Measurements from ENCODE around the gene ANKRD35. TPM values are rescaled to one million over a fixed set of nuclear protein-coding genes. Genes with fewer than 3 reads are reported as not detected.

Gene ANKRD35
- total and polyA plus RNA-seq, 2 experiments from 2014 or later, result 3.6 to 5.6 TPM

DNA sequence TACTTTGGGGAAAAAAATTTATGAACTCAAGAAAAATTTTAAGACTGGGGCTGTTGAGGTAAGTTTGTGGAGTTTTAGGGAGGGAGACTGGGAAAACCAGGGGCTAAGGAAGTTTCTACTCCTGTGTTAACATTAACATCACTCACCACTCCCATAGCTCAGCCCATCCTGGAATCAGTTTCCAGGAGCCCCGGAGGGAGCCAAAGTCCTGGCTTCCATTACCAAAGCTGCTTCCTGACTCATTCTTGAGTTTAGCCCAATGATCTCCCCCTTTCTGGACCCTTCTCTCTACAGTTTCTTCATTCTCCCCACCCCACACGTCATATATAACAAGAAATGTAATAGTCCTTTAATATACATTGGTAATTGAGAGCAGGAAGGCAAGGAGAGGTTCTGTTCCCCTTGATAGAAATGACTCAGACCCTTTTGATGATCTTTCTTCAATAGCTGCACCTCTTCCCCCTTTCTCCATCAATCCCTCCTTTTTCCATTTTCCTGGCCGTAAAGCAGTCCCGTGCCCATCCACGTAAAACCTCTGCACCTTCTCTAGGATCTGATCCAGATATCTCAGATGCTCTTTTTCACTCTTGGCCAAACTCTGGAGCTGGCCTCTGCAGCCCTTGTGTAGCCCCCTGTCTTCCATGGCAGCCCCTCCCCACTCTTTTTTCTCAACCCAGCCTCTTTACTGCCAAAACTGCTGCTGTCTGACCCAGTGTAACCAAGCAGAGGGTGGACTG is 22.2 kb downstream of the ANKRD35 start:
- Histone ChIP-seq H3K27ac (ENCODE audit: low read depth) (no peak overlapping the region), H4K20me1 (replicated peaks; ENCODE audit: insufficient read depth) (no peaks in the 10 kb centered on the region), H3K79me2 (replicated peaks; ENCODE audit: insufficient read depth) (no peaks in the 10 kb centered on the region), H3F3A (replicated peaks; ENCODE audit: low read depth) (peaks cover 5% of the 10 kb centered on the region; the same call in 1 of the 2 replicates), H3K4me2 (no peak overlapping the region), H3K36me3 (ENCODE audit: insufficient read depth) (no peaks in the 10 kb centered on the region), H3K4me1 (ENCODE audit: insufficient read depth) (peaks cover 9% of the 10 kb centered on the region), H3K27me3 (ENCODE audit: insufficient read depth) (no peaks in the 10 kb centered on the region), H2AFZ (no peak overlapping the region), H3K4me3 (no peak overlapping the region), H3K9me2 (ENCODE audit: insufficient read depth) (0 out of 2 replicates have a peak, but pooled peaks cover 3% of the 10 kb centered on the region)
- no peak for TF ChIP-seq JUNB (IDR thresholded peaks at IDR 0.05; ENCODE audit: unreplicated experiment)
- TF ChIP-seq, protein P1, sequence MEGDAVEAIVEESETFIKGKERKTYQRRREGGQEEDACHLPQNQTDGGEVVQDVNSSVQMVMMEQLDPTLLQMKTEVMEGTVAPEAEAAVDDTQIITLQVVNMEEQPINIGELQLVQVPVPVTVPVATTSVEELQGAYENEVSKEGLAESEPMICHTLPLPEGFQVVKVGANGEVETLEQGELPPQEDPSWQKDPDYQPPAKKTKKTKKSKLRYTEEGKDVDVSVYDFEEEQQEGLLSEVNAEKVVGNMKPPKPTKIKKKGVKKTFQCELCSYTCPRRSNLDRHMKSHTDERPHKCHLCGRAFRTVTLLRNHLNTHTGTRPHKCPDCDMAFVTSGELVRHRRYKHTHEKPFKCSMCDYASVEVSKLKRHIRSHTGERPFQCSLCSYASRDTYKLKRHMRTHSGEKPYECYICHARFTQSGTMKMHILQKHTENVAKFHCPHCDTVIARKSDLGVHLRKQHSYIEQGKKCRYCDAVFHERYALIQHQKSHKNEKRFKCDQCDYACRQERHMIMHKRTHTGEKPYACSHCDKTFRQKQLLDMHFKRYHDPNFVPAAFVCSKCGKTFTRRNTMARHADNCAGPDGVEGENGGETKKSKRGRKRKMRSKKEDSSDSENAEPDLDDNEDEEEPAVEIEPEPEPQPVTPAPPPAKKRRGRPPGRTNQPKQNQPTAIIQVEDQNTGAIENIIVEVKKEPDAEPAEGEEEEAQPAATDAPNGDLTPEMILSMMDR (conservative IDR thresholded peaks at IDR 0.05; ENCODE audit: low read depth in 2 of 2), result no peak
- TF ChIP-seq, protein P2, sequence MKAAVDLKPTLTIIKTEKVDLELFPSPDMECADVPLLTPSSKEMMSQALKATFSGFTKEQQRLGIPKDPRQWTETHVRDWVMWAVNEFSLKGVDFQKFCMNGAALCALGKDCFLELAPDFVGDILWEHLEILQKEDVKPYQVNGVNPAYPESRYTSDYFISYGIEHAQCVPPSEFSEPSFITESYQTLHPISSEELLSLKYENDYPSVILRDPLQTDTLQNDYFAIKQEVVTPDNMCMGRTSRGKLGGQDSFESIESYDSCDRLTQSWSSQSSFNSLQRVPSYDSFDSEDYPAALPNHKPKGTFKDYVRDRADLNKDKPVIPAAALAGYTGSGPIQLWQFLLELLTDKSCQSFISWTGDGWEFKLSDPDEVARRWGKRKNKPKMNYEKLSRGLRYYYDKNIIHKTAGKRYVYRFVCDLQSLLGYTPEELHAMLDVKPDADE (IDR thresholded peaks at IDR 0.05), result no peak
- no peak for TF ChIP-seq EZH2 (IDR thresholded peaks at IDR 0.05; ENCODE audit: low read depth, unreplicated experiment)
- TF ChIP-seq EZH2phosphoT487 (IDR thresholded peaks at IDR 0.05; ENCODE audit: unreplicated experiment), result no peak
- TF ChIP-seq, protein P3, sequence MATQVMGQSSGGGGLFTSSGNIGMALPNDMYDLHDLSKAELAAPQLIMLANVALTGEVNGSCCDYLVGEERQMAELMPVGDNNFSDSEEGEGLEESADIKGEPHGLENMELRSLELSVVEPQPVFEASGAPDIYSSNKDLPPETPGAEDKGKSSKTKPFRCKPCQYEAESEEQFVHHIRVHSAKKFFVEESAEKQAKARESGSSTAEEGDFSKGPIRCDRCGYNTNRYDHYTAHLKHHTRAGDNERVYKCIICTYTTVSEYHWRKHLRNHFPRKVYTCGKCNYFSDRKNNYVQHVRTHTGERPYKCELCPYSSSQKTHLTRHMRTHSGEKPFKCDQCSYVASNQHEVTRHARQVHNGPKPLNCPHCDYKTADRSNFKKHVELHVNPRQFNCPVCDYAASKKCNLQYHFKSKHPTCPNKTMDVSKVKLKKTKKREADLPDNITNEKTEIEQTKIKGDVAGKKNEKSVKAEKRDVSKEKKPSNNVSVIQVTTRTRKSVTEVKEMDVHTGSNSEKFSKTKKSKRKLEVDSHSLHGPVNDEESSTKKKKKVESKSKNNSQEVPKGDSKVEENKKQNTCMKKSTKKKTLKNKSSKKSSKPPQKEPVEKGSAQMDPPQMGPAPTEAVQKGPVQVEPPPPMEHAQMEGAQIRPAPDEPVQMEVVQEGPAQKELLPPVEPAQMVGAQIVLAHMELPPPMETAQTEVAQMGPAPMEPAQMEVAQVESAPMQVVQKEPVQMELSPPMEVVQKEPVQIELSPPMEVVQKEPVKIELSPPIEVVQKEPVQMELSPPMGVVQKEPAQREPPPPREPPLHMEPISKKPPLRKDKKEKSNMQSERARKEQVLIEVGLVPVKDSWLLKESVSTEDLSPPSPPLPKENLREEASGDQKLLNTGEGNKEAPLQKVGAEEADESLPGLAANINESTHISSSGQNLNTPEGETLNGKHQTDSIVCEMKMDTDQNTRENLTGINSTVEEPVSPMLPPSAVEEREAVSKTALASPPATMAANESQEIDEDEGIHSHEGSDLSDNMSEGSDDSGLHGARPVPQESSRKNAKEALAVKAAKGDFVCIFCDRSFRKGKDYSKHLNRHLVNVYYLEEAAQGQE (IDR thresholded peaks at IDR 0.05; ENCODE audit: unreplicated experiment), result no peak
- TF ChIP-seq CREB1 (CRISPR knock-in tag; IDR thresholded peaks at IDR 0.05; ENCODE audit: low read depth), result no peak
- no peak for TF ChIP-seq POLR2AphosphoS5 (IDR thresholded peaks at IDR 0.05; ENCODE audit: low read depth)
- TF ChIP-seq ZNF114 (CRISPR knock-in tag; IDR thresholded peaks at IDR 0.05), result no peak
- no peak for TF ChIP-seq NANOG (IDR thresholded peaks at IDR 0.05; ENCODE audit: borderline replicate concordance)
- no peak for TF ChIP-seq ZNF462 (CRISPR knock-in tag; IDR thresholded peaks at IDR 0.05)
- no peak for TF ChIP-seq ZNF331 (CRISPR knock-in tag; IDR thresholded peaks at IDR 0.05; ENCODE audit: low read depth)
- TF ChIP-seq STAT1 (IDR thresholded peaks at IDR 0.05; ENCODE audit: unreplicated experiment), result no peak
- H3K4me1 Mint-ChIP-seq, result peaks cover 15% of the 10 kb centered on the region
- H3K27me3 Mint-ChIP-seq (ENCODE audit: insufficient read depth, low read depth, poor library complexity), result peaks cover 5% of the 10 kb centered on the region
- no peak for DNase-seq (ENCODE audit: low spot score)
- H3K36me3 Mint-ChIP-seq (ENCODE audit: low read depth), result peaks cover 6% of the 10 kb centered on the region; the same call in 2 of the 3 replicates
- no peak for ATAC-seq
- H3K9me3 Mint-ChIP-seq, result peaks cover 3% of the 10 kb centered on the region; the same call in 2 of the 3 replicates
- no peak overlapping the region for H3K4me3 Mint-ChIP-seq
- no peak overlapping the region for H3K27ac Mint-ChIP-seq
